Myocyte (in vitro differentiated cells): ENCODE measurements around the gene C9orf72. TPM values are rescaled to one million over a fixed set of nuclear protein-coding genes. Genes with fewer than 3 reads are reported as not detected.
"Not testable (repeated sequence)": the region's sequence is repeated elsewhere in the genome, so short reads cannot be mapped to it uniquely, and the experiment has no call there.

Source experiments
- DNase-seq: peaks from one replicate; pipeline ENCODE4 v3.0.0-alpha.2; 2012; ENCODE audit warnings: low read depth
- total RNA-seq: library from RNA; depleted of rRNA; stranded (reverse); fragments of >200 nt; gene quantifications from 2 replicates; pipeline ENCODE4 v1.2.3, GENCODE V29; 2014

The C9orf72 gene
- total RNA-seq, 1 donor from 2014 or later: 8.1 TPM

DNA sequence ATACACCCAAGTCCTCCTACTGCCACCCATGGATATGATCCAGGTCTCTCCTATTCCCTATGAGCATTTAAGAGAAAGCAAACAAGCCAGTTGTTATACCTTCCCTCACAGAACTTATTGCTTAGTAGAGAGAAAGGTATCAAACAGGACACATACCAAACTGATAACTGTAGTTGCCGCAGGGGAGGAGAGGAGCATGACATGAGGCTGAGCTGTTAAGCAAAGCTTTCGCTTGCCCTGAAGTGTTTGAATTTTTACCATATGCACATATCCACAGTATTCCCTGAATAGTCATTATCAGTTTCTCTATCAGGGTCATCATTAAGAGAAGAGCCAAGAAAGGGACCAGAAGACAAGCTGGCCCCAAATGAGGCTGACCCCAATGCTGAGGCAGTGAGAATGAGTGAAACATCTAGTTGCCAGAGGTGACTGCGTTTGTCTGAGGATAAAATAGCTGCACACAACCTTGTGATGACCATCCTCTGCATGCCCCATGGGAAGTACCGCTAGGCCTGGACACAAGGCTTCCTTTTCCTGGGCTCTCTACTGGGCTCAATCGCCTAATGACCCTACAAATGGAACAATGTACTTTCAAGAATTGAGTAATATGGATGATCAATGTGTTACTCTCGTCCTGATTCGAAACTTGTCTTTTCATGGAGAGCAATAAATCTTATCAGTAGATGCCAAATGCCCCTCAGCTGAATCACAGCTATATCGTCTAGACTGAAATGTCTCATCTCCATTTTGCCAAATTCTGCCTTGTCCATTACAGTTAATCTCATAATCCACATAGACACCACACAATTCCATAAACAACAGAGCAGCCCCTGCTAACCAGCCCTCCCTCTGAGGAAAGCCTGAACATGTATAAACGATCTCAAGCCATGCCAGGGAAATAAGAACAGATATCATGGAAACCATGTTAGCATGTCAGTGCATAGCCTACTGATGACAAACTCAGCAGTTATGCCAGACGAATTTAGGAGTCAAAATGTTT is 53.5 kb downstream of the C9orf72 start:
- no peak for DNase-seq

DNA sequence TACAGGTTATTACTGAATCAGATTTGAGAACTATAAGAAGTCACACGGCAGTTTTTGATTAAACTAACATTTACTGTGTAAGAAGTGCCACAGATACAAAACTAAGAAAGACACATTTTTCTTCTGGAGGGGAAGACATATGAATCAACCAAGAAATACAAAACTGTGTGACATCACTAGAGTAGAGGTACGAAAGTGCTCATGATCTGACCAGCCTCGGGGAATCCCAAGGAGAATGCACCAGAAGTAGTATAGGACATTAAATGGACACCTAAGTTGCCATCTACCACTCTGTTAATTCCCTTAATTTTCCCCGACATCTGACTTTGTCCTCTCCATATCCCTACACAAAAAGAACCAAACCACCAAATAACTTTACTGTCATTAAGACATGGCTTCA is 54.5 kb downstream of the C9orf72 start:
- no peak for DNase-seq

DNA sequence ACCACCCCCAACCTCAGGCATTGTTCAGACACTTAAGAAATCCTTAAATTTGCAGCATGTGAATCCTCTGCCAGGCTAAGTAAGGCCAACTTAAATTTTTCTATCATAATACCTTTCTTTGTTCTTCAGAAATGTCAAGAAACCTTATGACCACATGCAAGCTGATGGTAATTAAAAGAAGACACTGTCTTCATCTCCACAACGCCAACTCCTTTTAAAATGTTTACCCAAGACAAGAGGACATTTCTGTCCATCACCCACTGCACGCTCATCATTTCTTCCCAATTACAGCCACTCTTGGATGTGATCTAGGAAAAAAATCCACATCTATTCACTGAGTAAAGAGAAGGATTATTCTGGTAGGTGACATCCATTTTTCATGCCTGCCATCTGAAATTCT is 55.3 kb downstream of the C9orf72 start:
- no peak for DNase-seq

DNA sequence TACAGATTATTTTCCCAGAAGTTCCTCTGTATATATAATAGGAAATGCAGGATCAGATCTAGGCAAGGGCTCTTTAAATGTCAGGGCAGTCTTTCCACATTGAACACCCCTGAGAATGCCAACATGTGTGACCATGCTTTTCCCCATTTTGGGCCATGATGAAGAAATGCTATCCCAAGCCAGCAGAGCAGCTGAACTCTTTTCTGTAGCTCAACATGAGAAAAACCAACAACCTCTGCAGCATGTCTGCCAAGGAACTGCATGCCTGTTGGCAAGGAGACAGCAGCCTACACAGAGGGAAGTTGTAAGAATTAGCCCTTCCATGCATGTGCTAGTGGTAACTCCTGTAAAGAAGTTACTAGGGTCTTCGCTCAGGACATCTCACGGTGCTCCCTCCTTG is 58.7 kb downstream of the C9orf72 start:
- no peak for DNase-seq

DNA sequence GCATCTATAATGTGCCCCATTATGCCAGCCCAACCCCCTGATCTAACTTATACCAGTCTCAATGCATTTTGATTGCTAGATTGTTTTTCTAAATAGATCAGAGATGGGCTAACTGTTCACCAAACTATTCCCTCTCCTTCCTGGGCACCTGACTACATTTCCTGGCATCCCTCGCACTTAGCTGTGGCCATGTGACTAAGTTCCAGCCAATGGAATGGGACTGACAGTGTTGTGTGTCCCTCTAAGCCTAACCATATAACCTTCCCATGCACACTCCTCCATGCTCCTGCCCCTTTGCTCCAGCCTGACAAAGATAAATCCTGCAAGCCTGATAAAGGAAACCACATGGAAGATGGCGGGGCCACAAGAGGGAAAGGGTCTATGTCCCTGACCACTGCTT is 61.5 kb downstream of the C9orf72 start:
- no peak for DNase-seq

DNA sequence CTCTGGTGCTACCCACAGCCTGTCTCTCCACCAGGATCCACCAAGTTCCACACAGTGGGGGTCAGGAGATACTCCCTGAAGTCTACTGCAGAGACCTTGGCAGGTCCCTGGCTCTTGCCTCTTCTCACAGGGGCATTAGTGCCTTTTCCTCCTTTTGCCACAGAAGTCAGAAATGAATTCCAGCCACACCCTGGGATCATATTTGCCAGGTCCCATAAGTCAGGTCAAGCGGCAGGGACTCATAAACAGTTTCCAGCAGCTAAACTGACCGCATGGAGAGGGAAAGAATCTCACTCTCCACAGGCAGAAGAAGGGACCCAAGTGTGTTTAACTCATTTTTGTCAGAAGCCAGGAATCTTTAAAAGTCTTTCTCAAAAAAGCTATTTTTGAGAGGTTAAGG is 62.5 kb downstream of the C9orf72 start:
- no peak for DNase-seq

DNA sequence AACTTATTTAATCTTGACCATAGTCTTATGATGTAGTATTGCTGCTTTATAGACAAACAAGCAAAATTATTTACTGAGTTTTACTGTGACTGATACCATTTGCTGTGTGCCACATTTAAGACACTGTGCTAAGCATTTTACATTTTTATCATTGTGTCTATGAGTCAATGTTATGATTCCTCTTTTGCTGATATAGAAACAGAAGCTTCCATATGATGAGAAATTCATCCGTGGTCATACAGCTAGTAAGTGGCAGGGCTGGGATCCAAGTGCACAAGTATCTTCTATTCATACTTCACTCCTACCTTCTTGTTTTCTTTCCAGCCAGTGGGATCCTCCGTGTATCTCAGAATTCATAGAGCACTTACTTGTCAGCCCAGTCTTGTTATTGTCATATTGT is 66.3 kb downstream of the C9orf72 start:
- no peak for DNase-seq

DNA sequence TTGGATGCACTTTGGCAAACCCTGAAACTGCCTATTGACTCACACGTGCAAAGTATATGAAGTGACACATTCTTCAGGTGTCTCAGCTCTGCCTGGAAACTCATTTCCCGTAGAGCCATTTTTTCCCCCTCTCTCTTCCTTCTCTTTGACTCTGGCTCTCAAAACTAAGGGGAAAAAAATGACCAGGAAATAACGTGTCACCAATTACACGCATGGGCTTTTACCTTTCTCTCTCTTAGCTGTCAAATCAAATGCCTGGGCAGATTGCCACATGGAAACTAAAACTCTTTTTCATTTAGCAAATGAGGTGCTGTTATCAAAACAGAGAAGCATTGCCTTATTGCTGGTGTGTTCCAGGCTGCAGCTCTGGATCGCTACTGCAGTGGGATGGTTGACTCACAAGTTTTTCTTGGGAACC is 67.5 kb downstream of the C9orf72 start:
- DNase-seq: no peak

DNA sequence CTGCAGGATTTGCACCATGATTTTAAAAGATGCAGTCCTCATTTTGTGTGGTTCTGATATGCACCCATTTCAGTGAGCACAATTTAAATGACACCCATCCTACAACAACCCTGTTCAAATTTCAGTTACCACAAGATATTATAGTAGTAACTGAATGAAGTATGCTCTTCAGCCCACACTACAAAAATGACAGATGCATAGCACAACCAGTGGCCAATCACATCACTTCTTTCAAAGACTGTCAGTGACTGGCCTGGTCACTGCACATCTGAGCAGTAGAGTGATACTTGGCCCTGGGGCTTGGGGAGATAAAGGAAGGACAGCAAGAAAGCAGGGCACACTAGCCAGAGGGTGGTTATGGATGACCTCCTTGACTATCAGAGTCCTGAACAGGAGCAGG is 69.0 kb downstream of the C9orf72 start:
- DNase-seq: no peak

DNA sequence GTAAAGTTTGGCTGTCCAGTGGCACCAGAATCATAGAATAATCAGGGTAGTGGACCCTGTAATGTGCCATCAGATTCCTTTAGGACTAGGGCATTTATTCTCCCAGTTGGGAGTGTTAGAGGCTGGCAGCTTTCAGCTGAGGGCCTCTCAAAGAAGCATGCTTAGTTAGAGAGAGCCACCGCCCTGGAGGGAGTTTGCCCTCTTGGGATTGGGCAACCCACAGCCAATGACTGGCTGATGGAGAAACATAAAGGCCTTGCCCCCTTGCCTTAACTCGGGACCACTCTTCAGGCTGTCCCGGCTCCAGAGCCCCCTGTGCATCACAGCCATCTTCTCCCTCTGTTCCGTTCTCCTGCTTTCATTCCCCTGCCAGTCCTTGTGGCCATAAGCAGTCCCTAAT is 69.7 kb downstream of the C9orf72 start:
- no peak for DNase-seq

DNA sequence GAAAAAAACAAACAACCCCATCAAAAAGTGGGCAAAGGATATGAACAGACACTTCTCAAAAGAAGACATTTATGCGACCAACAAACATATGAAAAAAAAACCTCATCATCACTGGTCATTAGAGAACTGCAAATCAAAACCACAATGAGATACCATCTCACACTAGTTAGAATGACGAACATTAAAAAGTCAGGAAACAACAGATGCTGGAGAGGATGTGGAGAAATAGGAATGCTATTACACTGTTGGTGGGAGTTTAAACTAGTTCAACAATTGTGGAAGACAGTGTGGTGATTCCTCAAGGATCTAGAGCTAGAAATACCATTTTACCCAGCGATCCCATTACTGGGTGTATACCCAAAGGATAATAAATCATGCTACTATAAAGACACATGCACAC is 72.4 kb downstream of the C9orf72 start:
- not testable (repeated sequence) for DNase-seq

DNA sequence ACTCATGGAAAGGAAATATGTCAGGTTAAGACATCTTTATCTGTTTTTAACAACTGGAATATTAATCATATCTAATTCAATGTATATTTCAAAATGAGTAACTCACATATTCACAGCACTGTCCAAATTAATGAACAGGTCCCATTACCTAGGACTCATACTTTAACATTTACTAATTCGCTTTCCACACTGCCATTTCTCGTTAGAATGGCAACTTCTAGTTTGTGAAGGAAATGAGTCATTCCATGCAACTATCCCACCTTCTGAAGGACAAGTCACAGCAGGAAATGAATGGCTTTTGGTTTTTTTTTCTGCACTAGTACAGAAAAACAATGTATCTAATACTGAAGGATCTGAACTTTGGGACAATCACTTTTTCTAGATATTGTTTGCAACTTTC is 73.8 kb downstream of the C9orf72 start:
- DNase-seq: no peak

DNA sequence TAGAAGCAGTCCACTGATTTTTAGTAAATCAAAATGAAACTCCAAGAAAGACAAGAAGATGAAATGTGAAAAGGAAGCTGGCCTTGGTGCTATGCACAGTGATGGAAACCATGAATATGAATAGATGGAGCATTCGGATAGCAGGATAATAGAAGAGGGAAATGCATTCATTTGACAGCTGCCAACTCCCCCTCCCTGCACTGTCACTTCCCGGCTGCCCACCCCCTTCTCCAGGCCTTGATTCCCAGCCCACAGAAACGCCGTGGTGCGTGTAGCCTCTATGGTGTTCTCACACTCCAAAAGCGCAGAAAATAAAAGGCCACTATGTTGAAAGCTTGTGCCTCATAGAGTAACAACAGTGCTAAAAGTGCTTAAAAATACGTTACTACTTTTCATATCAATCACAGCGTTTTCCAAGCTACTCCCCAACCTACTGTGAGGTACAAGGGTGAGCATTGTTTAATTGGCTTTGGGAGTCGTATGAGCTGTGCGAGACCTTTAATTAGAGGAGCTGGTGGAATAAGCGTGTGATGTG is 75.3 kb downstream of the C9orf72 start:
- no peak for DNase-seq

Other genes with a start within 250 kb of the C9orf72 start
- gene IFNK, start 49.2 kb downstream of the C9orf72 start, total RNA-seq: not detected in 2 replicates
- gene MOB3B, start 43.7 kb downstream of the C9orf72 start, total RNA-seq: not detected in 2 replicates